Keratinocyte (primary cell): ENCODE data around the gene ZBTB14. TPM values are rescaled to one million over a fixed set of nuclear protein-coding genes. Genes with fewer than 3 reads are reported as not detected.

Experiments
- DNase-seq: peaks from one replicate; pipeline ENCODE4 v3.0.0-alpha.2; 2011; ENCODE audit warnings: low read depth, missing footprints, low spot score
- FAIRE-seq: peaks from 2 replicates; lab custom pipeline; 2011; peaks lifted over from hg19 to GRCh38; lab: Jason Lieb, UNC
- H2AFZ ChIP-seq: 2 replicates; pipeline ENCODE4 v1.6.0; 2012; ENCODE audit warnings: low read length, control low read depth, inconsistent platforms; ENCODE audit not compliant: control insufficient read depth
- H3K27ac ChIP-seq: 2 replicates; pipeline ENCODE4 v1.5.1; 2011; ENCODE audit warnings: low read length; ENCODE audit not compliant: control insufficient read depth, insufficient read depth
- H3K27me3 ChIP-seq: 3 replicates; pipeline ENCODE4 v1.6.0; 2011; ENCODE audit warnings: low read length; ENCODE audit not compliant: control insufficient read depth, insufficient read depth; ENCODE audit errors: extremely low read depth
- H3K36me3 ChIP-seq, 2 experiments: 2 replicates in 1 of 2; 3 replicates in 1 of 2; pipeline ENCODE4 v1.5.1; 2011; ENCODE audit warnings: low read length in 2 of 2, mild to moderate bottlenecking in 1 of 2; ENCODE audit not compliant: control insufficient read depth in 2 of 2, insufficient read depth in 2 of 2; ENCODE audit errors: extremely low read depth in 1 of 2
- H3K4me1 ChIP-seq: 3 replicates; pipeline ENCODE4 v1.5.1; 2011; ENCODE audit warnings: low read length; ENCODE audit not compliant: control insufficient read depth, insufficient read depth; ENCODE audit errors: extremely low read depth
- H3K4me2 ChIP-seq: 3 replicates; pipeline ENCODE4 v1.6.0; 2011; ENCODE audit warnings: low read depth, low read length; ENCODE audit not compliant: control insufficient read depth, insufficient read depth; ENCODE audit errors: extremely low read depth
- H3K4me3 ChIP-seq, 3 experiments: fragments of 200-600 bp in 1 of 3; sonication (generic) in 1 of 3; 2 replicates in 2 of 3; 3 replicates in 1 of 3; pipeline ENCODE4 v1.5.1; 2011 to 2016; ENCODE audit warnings: low read length in 3 of 3, mild to moderate bottlenecking in 3 of 3, control low read depth in 2 of 3, inconsistent platforms in 1 of 3, low read depth in 1 of 3, mixed read lengths in 1 of 3, mixed run types in 1 of 3, moderate library complexity in 1 of 3; ENCODE audit not compliant: control insufficient read depth in 2 of 3, insufficient read depth in 2 of 3; ENCODE audit errors: extremely low read depth in 1 of 3
- H3K79me2 ChIP-seq: 2 replicates; pipeline ENCODE4 v1.6.0; 2012; ENCODE audit warnings: low read length; ENCODE audit not compliant: control insufficient read depth, insufficient read depth
- H3K9ac ChIP-seq: 3 replicates; pipeline ENCODE4 v1.6.0; 2011; ENCODE audit warnings: low read length; ENCODE audit not compliant: control insufficient read depth, insufficient read depth; ENCODE audit errors: extremely low read depth
- H3K9me1 ChIP-seq: 3 replicates; pipeline ENCODE4 v1.6.0; 2011; ENCODE audit warnings: low read length; ENCODE audit not compliant: control insufficient read depth, insufficient read depth; ENCODE audit errors: extremely low read depth
- H3K9me3 ChIP-seq: 2 replicates; pipeline ENCODE4 v1.5.1; 2012; ENCODE audit warnings: low read depth, low read length; ENCODE audit not compliant: control insufficient read depth
- H4K20me1 ChIP-seq: 3 replicates; pipeline ENCODE4 v1.6.0; 2011; ENCODE audit warnings: low read length; ENCODE audit not compliant: control insufficient read depth, insufficient read depth; ENCODE audit errors: extremely low read depth
- CTCF ChIP-seq, 3 experiments: IDR thresholded peaks in 1 of 3; conservative IDR thresholded peaks in 1 of 3; optimal IDR thresholded peaks in 1 of 3; 2 replicates in 2 of 3; 3 replicates in 1 of 3; pipeline versions ENCODE3 to v1.5.1; 2011; ENCODE audit warnings: low read length in 3 of 3, mild to moderate bottlenecking in 3 of 3, moderate library complexity in 2 of 3, control low read depth in 1 of 3, inconsistent platforms in 1 of 3; ENCODE audit not compliant: insufficient read depth in 2 of 3; ENCODE audit errors: extremely low read depth in 1 of 3
- EZH2 ChIP-seq: IDR thresholded peaks from one replicate; pipeline ENCODE4 v1.6.1; 2012; ENCODE audit warnings: inconsistent platforms, mild to moderate bottlenecking, low read length, moderate library complexity
- dilution Hi-C: fragments of 300-500 bp; cut with MboI; formaldehyde crosslinking; loops from one replicate; pipeline ENCODE4 v1.7.0; 2020; ENCODE audit warnings: low sequenced_read_pairs; ENCODE audit not compliant: extremely low pct_ligation_motif_present
- polyA plus RNA-seq, 5 experiments: library from polyadenylated mRNA; depleted of rRNA in 3 of 5; stranded (reverse) in 3 of 5; stranded (forward) in 1 of 5; unstranded in 1 of 5; fragments of >200 nt; gene quantifications; 1 replicate in 1 of 5; 2 replicates in 3 of 5; 3 replicates in 1 of 5; pipeline versions ENCODE4 v1.2.1 to v1.2.3, GENCODE V29; 2011 to 2012; ENCODE audit warnings: missing spikeins in 2 of 5, low read depth in 1 of 5, low replicate concordance in 1 of 5

The ZBTB14 gene
- polyA plus RNA-seq, 1 donor (not counting 4 experiments of a cell fraction or from before 2014, with no cell fraction given), result 9.1 TPM

- Histone ChIP-seq H3K9me1 (no peaks in the 10 kb centered on the region), H3K4me2 (no peak overlapping the region), H2AFZ (no peak overlapping the region), H3K4me1 (no peaks in the 10 kb centered on the region), H3K27ac (no peak overlapping the region), H3K9me3 (no peaks in the 10 kb centered on the region), H4K20me1 (no peaks in the 10 kb centered on the region), H3K27me3 (no peaks in the 10 kb centered on the region), H3K9ac (no peak overlapping the region), H3K4me3 (no peak overlapping the region), H3K79me2 (no peaks in the 10 kb centered on the region), H3K36me3 (no peaks in the 10 kb centered on the region)
- no peak for DNase-seq
- no peak for TF ChIP-seq EZH2
- TF ChIP-seq CTCF (optimal IDR thresholded peaks at IDR 0.05 in 1 of 3, IDR thresholded peaks at IDR 0.05 in 1 of 3, conservative IDR thresholded peaks at IDR 0.05 in 1 of 3; ENCODE audit: extremely low read depth in 1 of 3, insufficient read depth in 2 of 3, low read length in 3 of 3), result no peak
- no peak for FAIRE-seq
- dilution Hi-C loops, result no loop called here
These were observed 10.2 kb downstream of the ZBTB14 start for GRCh38 chr18:5285326-5285725.

GRCh38 chr18:5284808-5285207 lies 10.7 kb downstream of the ZBTB14 start:
- no peak for TF ChIP-seq CTCF (optimal IDR thresholded peaks at IDR 0.05 in 1 of 3, IDR thresholded peaks at IDR 0.05 in 1 of 3, conservative IDR thresholded peaks at IDR 0.05 in 1 of 3; ENCODE audit: extremely low read depth in 1 of 3, insufficient read depth in 2 of 3, low read length in 3 of 3)
- no peak for TF ChIP-seq EZH2
- H2AFZ ChIP-seq, result no peak overlapping the region
- FAIRE-seq, result no peak
- H3K27me3 ChIP-seq, result no peaks in the 10 kb centered on the region
- no peaks in the 10 kb centered on the region for H3K36me3 ChIP-seq
- no peak overlapping the region for H3K9ac ChIP-seq
- DNase-seq, result no peak
- dilution Hi-C loops, result no loop called here
- no peaks in the 10 kb centered on the region for H3K9me1 ChIP-seq
- H3K27ac ChIP-seq, result no peak overlapping the region
- no peaks in the 10 kb centered on the region for H3K4me1 ChIP-seq
- H3K4me3 ChIP-seq, result no peak overlapping the region
- no peaks in the 10 kb centered on the region for H3K9me3 ChIP-seq
- H3K79me2 ChIP-seq, result no peaks in the 10 kb centered on the region
- no peaks in the 10 kb centered on the region for H4K20me1 ChIP-seq
- no peak overlapping the region for H3K4me2 ChIP-seq
